ENCODE measurements around the gene MATCAP1.

DNA sequence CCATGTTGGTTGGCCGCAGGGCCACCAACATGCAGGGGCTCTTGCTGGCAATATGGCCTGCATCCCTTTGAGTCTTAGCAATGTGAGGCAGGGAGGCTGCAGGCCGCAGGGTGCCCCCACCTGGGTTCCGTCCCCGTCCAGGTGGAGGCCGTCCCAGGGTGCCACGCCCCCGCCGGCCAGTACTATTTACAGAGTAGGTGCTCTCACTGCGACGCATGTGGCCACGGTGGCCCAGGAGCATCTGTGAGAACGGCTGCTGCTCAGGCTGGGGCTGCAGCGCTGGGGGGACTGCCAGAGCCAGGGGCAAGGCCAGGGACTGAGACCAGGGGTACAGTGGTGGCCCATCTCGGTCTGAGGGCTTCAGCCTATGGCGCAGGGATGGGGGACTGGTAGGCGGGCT, 3.6 kb downstream of the MATCAP1 start:
- TF ChIP-seq, protein P1, sequence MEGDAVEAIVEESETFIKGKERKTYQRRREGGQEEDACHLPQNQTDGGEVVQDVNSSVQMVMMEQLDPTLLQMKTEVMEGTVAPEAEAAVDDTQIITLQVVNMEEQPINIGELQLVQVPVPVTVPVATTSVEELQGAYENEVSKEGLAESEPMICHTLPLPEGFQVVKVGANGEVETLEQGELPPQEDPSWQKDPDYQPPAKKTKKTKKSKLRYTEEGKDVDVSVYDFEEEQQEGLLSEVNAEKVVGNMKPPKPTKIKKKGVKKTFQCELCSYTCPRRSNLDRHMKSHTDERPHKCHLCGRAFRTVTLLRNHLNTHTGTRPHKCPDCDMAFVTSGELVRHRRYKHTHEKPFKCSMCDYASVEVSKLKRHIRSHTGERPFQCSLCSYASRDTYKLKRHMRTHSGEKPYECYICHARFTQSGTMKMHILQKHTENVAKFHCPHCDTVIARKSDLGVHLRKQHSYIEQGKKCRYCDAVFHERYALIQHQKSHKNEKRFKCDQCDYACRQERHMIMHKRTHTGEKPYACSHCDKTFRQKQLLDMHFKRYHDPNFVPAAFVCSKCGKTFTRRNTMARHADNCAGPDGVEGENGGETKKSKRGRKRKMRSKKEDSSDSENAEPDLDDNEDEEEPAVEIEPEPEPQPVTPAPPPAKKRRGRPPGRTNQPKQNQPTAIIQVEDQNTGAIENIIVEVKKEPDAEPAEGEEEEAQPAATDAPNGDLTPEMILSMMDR (conservative IDR thresholded peaks at IDR 0.05; ENCODE audit: low read depth, low read length), result no peak
- TF ChIP-seq EZH2 (IDR thresholded peaks at IDR 0.05; ENCODE audit: borderline replicate concordance, low read depth, low read length, poor library complexity, severe bottlenecking), result no peak
